NCI-H2029 (cell line): ENCODE results near the gene STMN3.
"Not testable (repeated sequence)": the region's sequence is repeated elsewhere in the genome, so short reads cannot be mapped to it uniquely, and the experiment has no call there.

Source experiments
- DNase-seq: peaks from one replicate; lab custom pipeline; 2025; lab: John Stamatoyannopoulos, UW

The STMN3 gene

GRCh38 chr20:63635431-63636141 lies 17.6 kb downstream of the STMN3 start:
- DNase-seq: no peak

- no peak for DNase-seq
These were observed 19.5 kb downstream of the STMN3 start for GRCh38 chr20:63633732-63634131.

GRCh38 chr20:63631426-63631825 lies 21.8 kb downstream of the STMN3 start:
- DNase-seq: not testable (repeated sequence)

GRCh38 chr20:63630956-63631355 lies 22.3 kb downstream of the STMN3 start:
- not testable (repeated sequence) for DNase-seq

- DNase-seq: peak; percentile 84
These were observed 24.8 kb downstream of the STMN3 start for GRCh38 chr20:63628246-63628975.

- DNase-seq: no peak
These were observed 25.4 kb downstream of the STMN3 start for GRCh38 chr20:63627751-63628245.

GRCh38 chr20:63627129-63627750 lies 26.0 kb downstream of the STMN3 start:
- peak; percentile 91 for DNase-seq

- DNase-seq: peak; percentile 68
These were observed 26.6 kb downstream of the STMN3 start, which contains the start of gene GMEB2 for GRCh38 chr20:63626424-63627128. GMEB2 (minus strand) TSS chr20:63627101; CDS start chr20:63619397, 7,704 bp downstream.

- peak; percentile 17 for DNase-seq
These were observed 27.3 kb downstream of the STMN3 start for GRCh38 chr20:63625771-63626423.

GRCh38 chr20:63624486-63624885 lies 28.7 kb downstream of the STMN3 start:
- DNase-seq: no peak

- no peak for DNase-seq
These were observed 30.5 kb downstream of the STMN3 start for GRCh38 chr20:63622732-63623131.

- no peak for DNase-seq
These were observed 31.1 kb downstream of the STMN3 start for GRCh38 chr20:63622096-63622495.

- no peak for DNase-seq
These were observed 32.2 kb downstream of the STMN3 start for GRCh38 chr20:63620991-63621390.

- no peak for DNase-seq
These were observed 33.7 kb downstream of the STMN3 start for GRCh38 chr20:63619505-63619904.

- no peak for DNase-seq
These were observed 34.1 kb downstream of the STMN3 start for GRCh38 chr20:63619086-63619485.

GRCh38 chr20:63618291-63618980 lies 34.8 kb downstream of the STMN3 start:
- DNase-seq: no peak

- no peak for DNase-seq
These were observed 35.4 kb downstream of the STMN3 start for GRCh38 chr20:63617876-63618265.

- no peak for DNase-seq
These were observed 35.9 kb downstream of the STMN3 start for GRCh38 chr20:63617092-63617875.

- DNase-seq: not testable (repeated sequence)
These were observed 39.2 kb downstream of the STMN3 start for GRCh38 chr20:63613863-63614594.
